KG1 (cell line): ENCODE data around the gene DUSP22.
"Not testable (repeated sequence)": the region's sequence is repeated elsewhere in the genome, so short reads cannot be mapped to it uniquely, and the experiment has no call there.

Experiments used
- DNase-seq: peaks from one replicate; lab custom pipeline; 2025; lab: John Stamatoyannopoulos, UW

DUSP22 gene

GRCh38 chr6:291697-292505, at the start of gene DUSP22:
DUSP22 (plus strand) TSS chr6:292487; CDS start chr6:292540, 53 bp downstream.
- DNase-seq = no peak

- no peak for DNase-seq
These were observed 45.9 kb upstream of the DUSP22 start for GRCh38 chr6:246352-246751.

GRCh38 chr6:247351-247750, 44.9 kb upstream of the DUSP22 start:
- no peak for DNase-seq

GRCh38 chr6:248046-248445, 44.2 kb upstream of the DUSP22 start:
- DNase-seq = not testable (repeated sequence)

- no peak for DNase-seq
These were observed 41.6 kb upstream of the DUSP22 start for GRCh38 chr6:250676-251075.

- DNase-seq = no peak
These were observed 40.4 kb upstream of the DUSP22 start for GRCh38 chr6:251920-252319.

GRCh38 chr6:252775-253535, 39.3 kb upstream of the DUSP22 start:
- no peak for DNase-seq

GRCh38 chr6:254016-254415, 38.3 kb upstream of the DUSP22 start:
- no peak for DNase-seq

- DNase-seq = no peak
These were observed 37.1 kb upstream of the DUSP22 start for GRCh38 chr6:255041-255750.

- no peak for DNase-seq
These were observed 36.6 kb upstream of the DUSP22 start for GRCh38 chr6:255751-256083.

- no peak for DNase-seq
These were observed 36.1 kb upstream of the DUSP22 start for GRCh38 chr6:256169-256568.

- DNase-seq = no peak
These were observed 35.1 kb upstream of the DUSP22 start for GRCh38 chr6:257031-257725.

GRCh38 chr6:257774-258173, 34.5 kb upstream of the DUSP22 start:
- no peak for DNase-seq

- no peak for DNase-seq
These were observed 33.0 kb upstream of the DUSP22 start for GRCh38 chr6:259316-259715.

GRCh38 chr6:259901-260508, 32.3 kb upstream of the DUSP22 start:
- no peak for DNase-seq

GRCh38 chr6:264626-265025, 27.7 kb upstream of the DUSP22 start:
- DNase-seq = no peak

GRCh38 chr6:268394-268935, 23.8 kb upstream of the DUSP22 start:
- no peak for DNase-seq

- DNase-seq = no peak
These were observed 18.7 kb upstream of the DUSP22 start for GRCh38 chr6:273551-274058.

- DNase-seq = no peak
These were observed 14.5 kb upstream of the DUSP22 start for GRCh38 chr6:277746-278145.

GRCh38 chr6:278494-278893, 13.8 kb upstream of the DUSP22 start:
- no peak for DNase-seq

- no peak for DNase-seq
These were observed 12.8 kb upstream of the DUSP22 start for GRCh38 chr6:279341-280029.
